Measurements from ENCODE around the gene ULK3.
A peak's percentile ranks its signal among the peaks of the same experiment; 100 is the strongest.

ULK3 gene

GRCh38 chr15:74839526-74840395, 3.2 kb downstream of the ULK3 start:
- no peak for DNase-seq

- DNase-seq = no peak
These were observed 4.0 kb downstream of the ULK3 start for GRCh38 chr15:74838746-74839525.

GRCh38 chr15:74838137-74838516, 4.8 kb downstream of the ULK3 start:
- no peak for DNase-seq

- DNase-seq = no peak
These were observed 5.3 kb downstream of the ULK3 start for GRCh38 chr15:74837482-74838136.

GRCh38 chr15:74836846-74837245, 6.1 kb downstream of the ULK3 start:
- DNase-seq = no peak

GRCh38 chr15:74835312-74835823, 7.6 kb downstream of the ULK3 start:
- DNase-seq = peak in 1 of 2 experiments; percentile 44

- DNase-seq = no peak
These were observed 9.4 kb downstream of the ULK3 start for GRCh38 chr15:74833376-74834107.

- DNase-seq = no peak
These were observed 10.1 kb downstream of the ULK3 start for GRCh38 chr15:74832826-74833225.

- DNase-seq = no peak
These were observed 11.0 kb downstream of the ULK3 start for GRCh38 chr15:74831813-74832495.

- DNase-seq = no peak
These were observed 12.1 kb downstream of the ULK3 start for GRCh38 chr15:74830868-74831267.

GRCh38 chr15:74829991-74830390, 13.0 kb downstream of the ULK3 start:
- no peak for DNase-seq

- DNase-seq = no peak
These were observed 13.5 kb downstream of the ULK3 start for GRCh38 chr15:74829486-74829885.

GRCh38 chr15:74828835-74829234, 14.1 kb downstream of the ULK3 start:
- no peak for DNase-seq

- DNase-seq = no peak
These were observed 15.3 kb downstream of the ULK3 start for GRCh38 chr15:74827614-74828013.

GRCh38 chr15:74826921-74827320, 16.0 kb downstream of the ULK3 start:
- no peak for DNase-seq

GRCh38 chr15:74826364-74826819, 16.6 kb downstream of the ULK3 start, which contains the start of gene CPLX3:
TSS of gene CPLX3 (plus strand) at chr15:74826627. CDS start at chr15:74826704, 77 bp downstream.
- no peak for DNase-seq

- DNase-seq = no peak
These were observed 17.1 kb downstream of the ULK3 start for GRCh38 chr15:74825866-74826265.

GRCh38 chr15:74824976-74825375, 18.0 kb downstream of the ULK3 start:
- no peak for DNase-seq

GRCh38 chr15:74823324-74823723, 19.6 kb downstream of the ULK3 start:
- DNase-seq = no peak

GRCh38 chr15:74822233-74822632, 20.7 kb downstream of the ULK3 start:
- no peak for DNase-seq

- DNase-seq = no peak
These were observed 21.2 kb downstream of the ULK3 start for GRCh38 chr15:74821790-74822158.

Data from NCI-H1930 (cell line).